BJ (cell line): ENCODE measurements around the gene PON3. TPM values are rescaled to one million over a fixed set of nuclear protein-coding genes. Genes with fewer than 3 reads are reported as not detected.

Experiments used
- CTCF ChIA-PET: fragments of 350-600 bp; formaldehyde crosslinking; extraction: SDS; loops from one replicate; lab custom pipeline; 2021; ENCODE audit warnings: antibody characterized with exemption, inconsistent platforms; lab: Yijun Ruan, JAX
- POLR2A ChIA-PET: fragments of 300-600 bp; sonication (Branson Sonifier 250); formaldehyde crosslinking; extraction: SDS; loops from one replicate; lab custom pipeline; 2021; ENCODE audit warnings: antibody characterized with exemption; lab: Charles Lee
- DNase-seq: peaks from one replicate; pipeline ENCODE4 v3.0.0-alpha.2; 2011; ENCODE audit warnings: low read depth
- H3K27me3 ChIP-seq: 2 replicates; pipeline ENCODE4 v1.6.0; 2011; ENCODE audit warnings: low read length; ENCODE audit not compliant: control insufficient read depth, insufficient read depth
- H3K36me3 ChIP-seq: 2 replicates; pipeline ENCODE4 v1.5.1; 2011; ENCODE audit warnings: low read length; ENCODE audit not compliant: control insufficient read depth, insufficient read depth
- H3K4me3 ChIP-seq: 2 replicates; pipeline ENCODE4 v1.5.1; 2011; ENCODE audit warnings: low read depth, mild to moderate bottlenecking, control low read depth, low read length
- polyA plus RNA-seq: library from polyadenylated mRNA; depleted of rRNA; stranded (reverse); fragments of >200 nt; gene quantifications from 2 replicates; pipeline ENCODE4 v1.2.3, GENCODE V29; 2011
- TF ChIP-seq, protein P1 (sequence below): IDR thresholded peaks from 2 replicates; pipeline ENCODE4 v1.5.1; 2011; ENCODE audit warnings: low read depth, mild to moderate bottlenecking, control low read depth, inconsistent platforms, low read length, moderate library complexity; ENCODE audit not compliant: insufficient read depth

The PON3 gene
- polyA plus RNA-seq, 1 experiment = not detected

DNA sequence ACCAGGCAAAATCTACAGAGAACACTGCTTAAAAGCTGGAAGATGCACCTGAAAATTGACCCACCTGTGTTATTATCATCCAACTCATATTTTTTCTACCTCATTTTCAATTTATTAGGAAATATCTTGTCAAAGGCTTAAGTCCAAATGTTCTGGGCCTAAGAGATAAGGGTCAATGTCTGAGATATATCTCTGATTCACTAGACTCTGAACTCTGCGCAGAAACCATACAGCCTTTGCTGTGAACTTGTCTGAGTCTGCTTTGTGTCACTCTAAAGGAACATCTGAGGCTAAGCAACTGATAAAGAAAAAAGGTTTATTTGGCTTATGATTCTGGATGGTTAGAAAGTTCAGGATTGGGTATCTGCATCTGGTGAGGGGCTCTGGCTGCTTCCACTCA, 75.5 kb downstream of the PON3 start:
- ChIA-PET CTCF (no interaction called here), POLR2A (no interaction called here)
- TF ChIP-seq, protein P1, sequence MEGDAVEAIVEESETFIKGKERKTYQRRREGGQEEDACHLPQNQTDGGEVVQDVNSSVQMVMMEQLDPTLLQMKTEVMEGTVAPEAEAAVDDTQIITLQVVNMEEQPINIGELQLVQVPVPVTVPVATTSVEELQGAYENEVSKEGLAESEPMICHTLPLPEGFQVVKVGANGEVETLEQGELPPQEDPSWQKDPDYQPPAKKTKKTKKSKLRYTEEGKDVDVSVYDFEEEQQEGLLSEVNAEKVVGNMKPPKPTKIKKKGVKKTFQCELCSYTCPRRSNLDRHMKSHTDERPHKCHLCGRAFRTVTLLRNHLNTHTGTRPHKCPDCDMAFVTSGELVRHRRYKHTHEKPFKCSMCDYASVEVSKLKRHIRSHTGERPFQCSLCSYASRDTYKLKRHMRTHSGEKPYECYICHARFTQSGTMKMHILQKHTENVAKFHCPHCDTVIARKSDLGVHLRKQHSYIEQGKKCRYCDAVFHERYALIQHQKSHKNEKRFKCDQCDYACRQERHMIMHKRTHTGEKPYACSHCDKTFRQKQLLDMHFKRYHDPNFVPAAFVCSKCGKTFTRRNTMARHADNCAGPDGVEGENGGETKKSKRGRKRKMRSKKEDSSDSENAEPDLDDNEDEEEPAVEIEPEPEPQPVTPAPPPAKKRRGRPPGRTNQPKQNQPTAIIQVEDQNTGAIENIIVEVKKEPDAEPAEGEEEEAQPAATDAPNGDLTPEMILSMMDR = no peak
- 0 out of 2 replicates have a peak, but pooled peaks cover 2% of the 10 kb centered on the region for H3K27me3 ChIP-seq
- no peaks in the 10 kb centered on the region for H3K36me3 ChIP-seq
- DNase-seq = no peak
- no peak overlapping the region for H3K4me3 ChIP-seq

DNA sequence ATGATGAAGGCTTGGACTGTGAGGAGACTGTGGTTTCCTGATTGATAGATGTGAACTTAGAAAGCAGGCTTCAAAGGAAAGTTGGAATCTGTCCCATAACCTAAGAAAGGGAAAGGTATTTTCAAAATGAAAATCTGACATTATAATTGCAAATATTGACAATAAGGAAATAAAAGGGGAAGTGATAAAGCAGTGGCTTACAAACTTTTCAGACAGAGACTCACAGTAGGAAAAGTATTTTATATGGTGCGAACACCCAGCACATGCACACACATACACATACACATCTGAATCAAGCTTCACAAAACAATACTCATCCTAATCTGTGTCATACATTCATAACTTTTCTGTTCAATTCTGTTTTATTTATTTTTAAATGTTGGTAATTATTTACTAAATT, 76.6 kb downstream of the PON3 start:
- CTCF ChIA-PET = no interaction called here
- Histone ChIP-seq H3K27me3 (0 out of 2 replicates have a peak, but pooled peaks cover 2% of the 10 kb centered on the region), H3K36me3 (no peaks in the 10 kb centered on the region), H3K4me3 (no peak overlapping the region)
- TF ChIP-seq, protein P1 = no peak
- POLR2A ChIA-PET = no interaction called here
- DNase-seq = no peak

DNA sequence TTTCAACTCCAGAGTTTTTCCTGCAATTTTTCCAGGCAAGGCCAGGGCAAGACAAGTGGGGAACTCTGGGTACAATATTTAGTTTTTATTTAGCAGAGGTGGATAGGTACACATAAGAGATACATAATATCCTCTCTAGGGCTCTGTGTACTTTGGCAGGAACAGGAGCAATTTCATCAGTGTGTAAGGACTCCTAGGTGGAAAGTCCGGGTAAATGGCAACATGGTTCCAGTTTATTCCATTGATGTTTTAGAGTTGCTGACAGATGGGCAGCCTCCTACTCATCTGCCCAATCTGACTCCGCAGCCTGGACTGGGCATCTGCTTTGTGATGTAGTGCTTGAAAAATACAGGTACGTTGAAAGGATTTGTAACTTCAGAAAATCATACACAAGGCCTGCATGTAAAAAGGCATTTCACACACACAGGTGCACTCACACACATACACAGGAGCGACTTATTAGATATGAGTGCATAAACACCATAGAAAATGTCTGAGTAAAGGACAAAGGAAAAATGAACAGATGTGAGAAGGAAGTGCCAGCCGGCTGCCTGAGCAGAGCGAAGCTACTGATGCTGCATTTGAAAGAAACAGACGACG, 77.6 kb downstream of the PON3 start:
- Histone ChIP-seq H3K27me3 (no peaks in the 10 kb centered on the region), H3K4me3 (no peak overlapping the region), H3K36me3 (no peaks in the 10 kb centered on the region)
- no peak for DNase-seq
- CTCF ChIA-PET = no interaction called here
- TF ChIP-seq, protein P1 = no peak
- POLR2A ChIA-PET = no interaction called here

DNA sequence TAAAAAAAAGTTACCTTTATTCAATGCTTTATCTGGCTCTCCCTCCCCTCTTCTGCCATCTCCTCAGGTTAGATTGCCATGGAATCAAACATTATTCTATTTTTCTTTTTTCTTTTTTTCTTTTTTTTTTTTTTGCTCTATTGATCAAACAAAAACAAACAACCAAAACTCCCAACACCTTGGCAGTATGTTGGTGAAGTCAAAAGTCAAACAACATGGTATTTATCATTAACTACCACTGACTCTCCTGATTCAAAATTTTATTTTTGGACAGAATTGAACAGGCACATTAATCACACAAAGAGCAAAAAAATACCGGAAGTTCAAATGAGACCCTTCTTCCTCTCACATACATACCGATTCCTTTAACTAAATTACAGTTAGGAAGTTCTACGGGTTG, 78.2 kb downstream of the PON3 start:
- no peaks in the 10 kb centered on the region for H3K27me3 ChIP-seq
- CTCF ChIA-PET = no interaction called here
- no peaks in the 10 kb centered on the region for H3K36me3 ChIP-seq
- H3K4me3 ChIP-seq = no peak overlapping the region
- TF ChIP-seq, protein P1 = no peak
- DNase-seq = no peak
- POLR2A ChIA-PET = no interaction called here

DNA sequence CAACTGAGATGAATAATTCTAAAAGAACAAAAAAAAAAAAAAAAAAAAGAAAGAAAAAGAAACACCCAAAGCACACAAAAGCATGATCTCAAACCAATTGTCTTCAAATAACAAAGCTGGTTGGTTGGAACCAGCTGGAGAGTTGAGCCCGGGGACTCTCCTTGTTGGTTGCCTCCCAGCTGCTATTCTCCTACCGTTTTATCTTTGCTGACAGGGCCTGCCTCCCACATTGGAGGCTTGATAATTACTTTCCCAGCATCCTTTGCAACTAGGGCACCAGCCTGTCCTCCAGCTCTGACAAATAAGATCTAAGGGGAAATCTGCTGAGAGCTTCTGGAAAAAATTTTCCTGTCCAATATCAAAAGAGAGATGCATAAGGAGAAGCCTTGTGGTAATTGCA, 78.6 kb downstream of the PON3 start:
- Histone ChIP-seq H3K4me3 (no peak overlapping the region), H3K27me3 (no peaks in the 10 kb centered on the region), H3K36me3 (no peaks in the 10 kb centered on the region)
- POLR2A ChIA-PET = no interaction called here
- DNase-seq = no peak
- CTCF ChIA-PET = no interaction called here
- TF ChIP-seq, protein P1 = no peak
